Epithelial cell of proximal tubule (primary cell): ENCODE data around the gene DMPK. TPM values are rescaled to one million over a fixed set of nuclear protein-coding genes. Genes with fewer than 3 reads are reported as not detected.
A peak's percentile ranks its signal among the peaks of the same experiment; 100 is the strongest.
"Not testable (repeated sequence)": the region's sequence is repeated elsewhere in the genome, so short reads cannot be mapped to it uniquely, and the experiment has no call there.

Experiments
- DNase-seq: peaks from one replicate; pipeline ENCODE4 v3.0.0-alpha.2; 2011; ENCODE audit warnings: low read depth
- H3K4me3 ChIP-seq: 2 replicates; pipeline ENCODE4 v1.5.1; 2011; ENCODE audit warnings: low read depth, mild to moderate bottlenecking, low read length
- CTCF ChIP-seq: conservative IDR thresholded peaks from 2 replicates; pipeline ENCODE4 v1.5.1; 2012; ENCODE audit warnings: low read depth, mild to moderate bottlenecking, low read length
- total RNA-seq: library from RNA; depleted of rRNA; stranded (reverse); fragments of >200 nt; gene quantifications from 2 replicates; pipeline ENCODE4 v1.2.3, GENCODE V29; 2015

The DMPK gene
- total RNA-seq, 1 donor from 2014 or later, result 21.0 TPM

GRCh38 chr19:45742969-45743368, 39.3 kb downstream of the DMPK start:
- TF ChIP-seq CTCF, result no peak
- no peak overlapping the region for H3K4me3 ChIP-seq
- DNase-seq, result no peak

GRCh38 chr19:45739498-45740439, 42.5 kb downstream of the DMPK start:
- no peak for TF ChIP-seq CTCF
- no peak overlapping the region for H3K4me3 ChIP-seq
- no peak for DNase-seq

- H3K4me3 ChIP-seq, result no peak within 1 kb of the TSS
- no peak for DNase-seq
- no peak for TF ChIP-seq CTCF
Observed at GRCh38 chr19:45733160-45733810, 49.0 kb downstream of the DMPK start, which contains the start of gene MEIOSIN. TSS of gene MEIOSIN (plus strand) at chr19:45733439. CDS start at chr19:45735377, 1,938 bp downstream.

GRCh38 chr19:45730368-45731288, 51.7 kb downstream of the DMPK start, which contains the start of gene FBXO46:
TSS of gene FBXO46 (minus strand) at chr19:45730896. CDS start at chr19:45713495, 17,401 bp downstream.
- peak within 1 kb of the TSS; percentile 95 for H3K4me3 ChIP-seq
- TF ChIP-seq CTCF, result peak; percentile 31
- DNase-seq, result peak; percentile 88

- no peak for TF ChIP-seq CTCF
- no peak for DNase-seq
Observed at GRCh38 chr19:45729800-45730290, 52.4 kb downstream of the DMPK start.

GRCh38 chr19:45728683-45729082, 53.6 kb downstream of the DMPK start:
- not testable (repeated sequence) for H3K4me3 ChIP-seq

More at GRCh38 chr19:45729800-45730290, 52.4 kb downstream of the DMPK start:
- peak overlapping the region; percentile 95 for H3K4me3 ChIP-seq

GRCh38 chr19:45720065-45720464, 62.2 kb downstream of the DMPK start:
- DNase-seq, H3K4me3 ChIP-seq: not testable (repeated sequence)

More at GRCh38 chr19:45728683-45729082, 53.6 kb downstream of the DMPK start:
- DNase-seq, result not testable (repeated sequence)
